ENCODE results near the gene SND1.

Gene SND1

GRCh38 chr7:127765150-127765549 is 113.2 kb downstream of the SND1 start:
- POLR2A ChIA-PET: no interaction called here
- no peaks in the 10 kb centered on the region for H3K36me3 ChIP-seq (ENCODE audit: control insufficient read depth in 2 of 2, insufficient read depth in 1 of 2, low read length in 2 of 2)
- no peak overlapping the region for H3K27ac ChIP-seq (ENCODE audit: extremely low read depth, low read depth, low read length)
- TF ChIP-seq ZNF777 (tag by site-specific recombination; IDR thresholded peaks at IDR 0.05; ENCODE audit: borderline replicate concordance): no peak
- H3K4me3 ChIP-seq (ENCODE audit: low read depth, low read length): no peak overlapping the region
- H3K9me3 ChIP-seq (ENCODE audit: control insufficient read depth, insufficient read depth, low read depth, low read length): no peaks in the 10 kb centered on the region
- H3K4me1 ChIP-seq (ENCODE audit: control insufficient read depth, insufficient read depth, low read length): no peaks in the 10 kb centered on the region
- CTCF ChIA-PET: interaction anchor here (1.3 kb wide), 1 partner anchor 444 kb away, joined by 4 read pairs; no protein-coding TSS in a partner anchor

- POLR2A ChIA-PET: no interaction called here
- CTCF ChIA-PET: interaction anchor here (1.3 kb wide), 1 partner anchor 24 kb away, joined by 3 read pairs; no protein-coding TSS in a partner anchor
- Histone ChIP-seq H3K36me3 (ENCODE audit: control insufficient read depth in 2 of 2, insufficient read depth in 1 of 2, low read length in 2 of 2) (no peaks in the 10 kb centered on the region), H3K27ac (ENCODE audit: extremely low read depth, low read depth, low read length) (no peak overlapping the region), H3K4me3 (ENCODE audit: low read depth, low read length) (no peak overlapping the region), H3K4me1 (ENCODE audit: control insufficient read depth, insufficient read depth, low read length) (no peaks in the 10 kb centered on the region), H3K9me3 (ENCODE audit: control insufficient read depth, insufficient read depth, low read depth, low read length) (no peaks in the 10 kb centered on the region)
- TF ChIP-seq ZBTB17 (tag by site-specific recombination; IDR thresholded peaks at IDR 0.05) (0 out of 2 replicates have a peak, but pooled peaks have one; percentile 35), PRDM6 (tag by site-specific recombination; IDR thresholded peaks at IDR 0.05) (peak; percentile 68), OSR2 (tag by site-specific recombination; IDR thresholded peaks at IDR 0.05) (no peak), ZNF585B (tag by site-specific recombination; IDR thresholded peaks at IDR 0.05) (no peak), ZNF555 (tag by site-specific recombination; conservative IDR thresholded peaks at IDR 0.05) (peak; percentile 20; the same call in 1 of the 2 replicates), FEZF1 (tag by site-specific recombination; IDR thresholded peaks at IDR 0.05) (peak; percentile 68)
Measured at GRCh38 chr7:127766831-127767459, 115.0 kb downstream of the SND1 start.

GRCh38 chr7:127768241-127768640 is 116.2 kb downstream of the SND1 start:
- H3K9me3 ChIP-seq (ENCODE audit: control insufficient read depth, insufficient read depth, low read depth, low read length): no peaks in the 10 kb centered on the region
- POLR2A ChIA-PET: no interaction called here
- CTCF ChIA-PET: no interaction called here
- H3K4me3 ChIP-seq (ENCODE audit: low read depth, low read length): no peak overlapping the region
- H3K27ac ChIP-seq (ENCODE audit: extremely low read depth, low read depth, low read length): no peak overlapping the region
- no peak for TF ChIP-seq ZNF433 (tag by site-specific recombination; IDR thresholded peaks at IDR 0.05; ENCODE audit: low read depth)
- no peak for TF ChIP-seq INSM2 (tag by site-specific recombination; IDR thresholded peaks at IDR 0.05)
- TF ChIP-seq ZNF132 (tag by site-specific recombination; IDR thresholded peaks at IDR 0.05; ENCODE audit: borderline replicate concordance): no peak
- TF ChIP-seq ZNF518A (tag by site-specific recombination; conservative IDR thresholded peaks at IDR 0.05; ENCODE audit: low read depth): no peak
- TF ChIP-seq ZNF274 (IDR thresholded peaks at IDR 0.05; ENCODE audit: low read length): no peak
- TF ChIP-seq ZNF274 (tag by site-specific recombination; IDR thresholded peaks at IDR 0.05; ENCODE audit: borderline replicate concordance): no peak
- no peak for TF ChIP-seq ZNF837 (tag by site-specific recombination; IDR thresholded peaks at IDR 0.05)
- no peak for TF ChIP-seq ZNF555 (tag by site-specific recombination; conservative IDR thresholded peaks at IDR 0.05)
- no peak for TF ChIP-seq PBX3 (CRISPR knock-in tag; IDR thresholded peaks at IDR 0.05)
- TF ChIP-seq KLF17 (tag by site-specific recombination; IDR thresholded peaks at IDR 0.05): no peak
- TF ChIP-seq ZNF157 (tag by site-specific recombination; IDR thresholded peaks at IDR 0.05): no peak
- TF ChIP-seq ZNF768 (tag by site-specific recombination; IDR thresholded peaks at IDR 0.05): no peak
- no peak for TF ChIP-seq ZNF140 (tag by site-specific recombination; IDR thresholded peaks at IDR 0.05)
- no peaks in the 10 kb centered on the region for H3K4me1 ChIP-seq (ENCODE audit: control insufficient read depth, insufficient read depth, low read length)
- H3K36me3 ChIP-seq (ENCODE audit: control insufficient read depth in 2 of 2, insufficient read depth in 1 of 2, low read length in 2 of 2): no peaks in the 10 kb centered on the region
